ENCODE results near the gene CTTN. TPM values are rescaled to one million over a fixed set of nuclear protein-coding genes. Genes with fewer than 3 reads are reported as not detected.

CTTN gene
- total and polyA plus RNA-seq, 9 of the 15 experiments (the other 6 are each of a cell fraction or from before 2014, with no cell fraction given) = 9.9 to 158 (median 99.7) TPM

- TF ChIP-seq AFF1 (IDR thresholded peaks at IDR 0.05; ENCODE audit: low read depth in 1 of 2, partially characterized antibody in 2 of 2) (peak in 1 of 2 experiments; percentile 93), SMAD1 (IDR thresholded peaks at IDR 0.05; ENCODE audit: low read depth, low read length, partially characterized antibody) (peak; percentile 42), GABPA (tag; conservative IDR thresholded peaks at IDR 0.05; ENCODE audit: low read depth) (peak; percentile 74), HMGN3 (IDR thresholded peaks at IDR 0.05; ENCODE audit: borderline replicate concordance, extremely low read depth, insufficient read length, low read depth, low read length) (peak; percentile 99), ASH1L (IDR thresholded peaks at IDR 0.05; ENCODE audit: borderline replicate concordance, low read depth, partially characterized antibody) (no peak), CREM (IDR thresholded peaks at IDR 0.05; ENCODE audit: low read depth) (peak; percentile 92), HCFC1 (IDR thresholded peaks at IDR 0.05; ENCODE audit: low read depth, low read length) (0 out of 2 replicates have a peak, but pooled peaks have one; percentile 0), TAL1 (IDR thresholded peaks at IDR 0.05) (peak; percentile 87), FOXJ3 (CRISPR knock-in tag; IDR thresholded peaks at IDR 0.05) (no peak), XRCC5 (IDR thresholded peaks at IDR 0.05; ENCODE audit: low read depth, low read length) (0 out of 2 replicates have a peak, but pooled peaks have one; percentile 72), ETS1 (conservative IDR thresholded peaks at IDR 0.05; ENCODE audit: control insufficient read depth, low read depth, low read length) (peak; percentile 90), DACH1 (IDR thresholded peaks at IDR 0.05; ENCODE audit: partially characterized antibody) (peak; percentile 66), TRIM24 (IDR thresholded peaks at IDR 0.05) (peak; percentile 90 to 96), SRF (CRISPR knock-in tag; IDR thresholded peaks at IDR 0.05) (no peak), ATF3 (IDR thresholded peaks at IDR 0.05) (peak; percentile 97), ATF3 (CRISPR knock-in tag; conservative IDR thresholded peaks at IDR 0.05) (no peak; the same call in 1 of the 2 replicates), STAT6 (CRISPR knock-in tag; IDR thresholded peaks at IDR 0.05) (no peak), MTF1 (CRISPR knock-in tag; IDR thresholded peaks at IDR 0.05; ENCODE audit: borderline replicate concordance) (no peak), LARP7 (IDR thresholded peaks at IDR 0.05) (no peak), RBM39 (optimal IDR thresholded peaks at IDR 0.05; ENCODE audit: low read depth, low read length) (no peak)
Measured at GRCh38 chr11:70420008-70420464, 21.7 kb downstream of the CTTN start (continued).

Data from K562 (cell line).